T-helper 1 cell treated with Interleukin-12 subunit alpha and Interleukin-12 subunit beta and Interleukin-4 antibody, amounts not matched to agents 30 ng/mL and 1 ng/mL, for 36 hours (primary cell): ENCODE results near the gene ZFR. TPM values are rescaled to one million over a fixed set of nuclear protein-coding genes. Genes with fewer than 3 reads are reported as not detected.

Experiments
- total RNA-seq: library from RNA; stranded (reverse); gene quantifications from 2 replicates; pipeline ENCODE4 v1.2.3, GENCODE V29; 2022

Gene ZFR
- total RNA-seq, 1 donor from 2014 or later = 56.5 TPM

Other genes starting within 250 kb of the ZFR start
- 27.8 and 32.5 TPM in 2 replicates for gene MTMR12, start 131.8 kb downstream of the ZFR start, total RNA-seq
- gene SUB1, start 140.8 kb upstream of the ZFR start, total RNA-seq = 477 and 479 TPM in 2 replicates